HepG2 (cell line): ENCODE measurements around the gene RSBN1. TPM values are rescaled to one million over a fixed set of nuclear protein-coding genes. Genes with fewer than 3 reads are reported as not detected.

ENCODE experiments used
- ATAC-seq: fragments of 200-7000 bp; cut with Tn5 transposase; 3 replicates; pipeline ENCODE4 v1.9.1; 2020; ENCODE audit warnings: mild to moderate bottlenecking, moderate library complexity
- BruUV-seq: library from RNA; stranded (reverse); fragments of 400-500 nt; replicated peaks from 2 replicates; lab custom pipeline; 2021; lab: Mats Ljungman, UMichigan
- CTCF ChIA-PET: fragments of 300-600 bp; formaldehyde crosslinking; extraction: SDS; loops from one replicate; lab custom pipeline; 2021; ENCODE audit warnings: low total read pairs, inconsistent platforms, low intra/inter-chr PET ratio; lab: Yijun Ruan, JAX
- POLR2A ChIA-PET: fragments of 350-600 bp; sonication (Branson Sonifier 250); formaldehyde crosslinking; loops from one replicate; lab custom pipeline; 2020; ENCODE audit warnings: antibody characterized with exemption, inconsistent platforms; lab: Yijun Ruan, JAX
- DNase-seq: peaks from one replicate; pipeline ENCODE4 v3.0.0-alpha.2; 2015; ENCODE audit warnings: low spot score
- FAIRE-seq: peaks from 3 replicates; lab custom pipeline; 2011; peaks lifted over from hg19 to GRCh38; lab: Jason Lieb, UNC
- H2AFZ ChIP-seq: one replicate; pipeline ENCODE4 v1.6.1; 2011; ENCODE audit warnings: low read length, inconsistent platforms
- H3K27ac ChIP-seq: fragments of 300-600 bp; 3 replicates; pipeline ENCODE4 v1.8.0; 2011; ENCODE audit warnings: mixed run types, mild to moderate bottlenecking, mixed read lengths, low read length, inconsistent platforms; ENCODE audit not compliant: insufficient read depth; ENCODE audit errors: extremely low read length
- H3K27me3 ChIP-seq, 2 experiments: fragments of 200-600 bp in 1 of 2; 2 replicates in 1 of 2; 3 replicates in 1 of 2; pipeline versions ENCODE4 v1.6.0 to v1.8.0; 2011; ENCODE audit warnings: low read length in 2 of 2, mild to moderate bottlenecking in 2 of 2, moderate library complexity in 2 of 2, inconsistent platforms in 1 of 2; ENCODE audit not compliant: insufficient read depth in 2 of 2, control insufficient read depth in 1 of 2
- H3K36me3 ChIP-seq, 2 experiments: fragments of 200-600 bp in 1 of 2; replicated peaks in 1 of 2; 2 replicates in 1 of 2; 3 replicates in 1 of 2; pipeline versions ENCODE4 v1.5.1 to v1.8.0; 2011; ENCODE audit warnings: low read length in 2 of 2, inconsistent platforms in 1 of 2; ENCODE audit not compliant: insufficient read depth in 2 of 2, control insufficient read depth in 1 of 2
- H3K4me1 ChIP-seq: 2 replicates; pipeline ENCODE4 v1.5.1; 2012; ENCODE audit warnings: low read length, inconsistent platforms; ENCODE audit not compliant: insufficient read depth
- H3K4me2 ChIP-seq: 2 replicates; pipeline ENCODE4 v1.6.0; 2011; ENCODE audit warnings: low read depth, low read length, inconsistent platforms
- H3K4me3 ChIP-seq, 3 experiments: fragments of 200-600 bp in 1 of 3; sonication (generic), shearing (Covaris generic) in 1 of 3; replicated peaks in 1 of 3; 2 replicates each; pipeline ENCODE4 v1.5.1; 2011 to 2016; ENCODE audit warnings: low read length in 3 of 3, inconsistent platforms in 2 of 3, low read depth in 2 of 3, mild to moderate bottlenecking in 2 of 3, control low read depth in 1 of 3, mixed read lengths in 1 of 3; ENCODE audit not compliant: insufficient read depth in 1 of 3
- H3K79me2 ChIP-seq: one replicate; pipeline ENCODE4 v1.6.1; 2011; ENCODE audit warnings: low read length, inconsistent platforms; ENCODE audit not compliant: insufficient read depth
- H3K9ac ChIP-seq: 2 replicates; pipeline ENCODE4 v1.6.0; 2011; ENCODE audit warnings: mild to moderate bottlenecking, low read depth, low read length, inconsistent platforms; ENCODE audit not compliant: insufficient read depth
- H3K9me3 ChIP-seq: 2 replicates; pipeline ENCODE4 v1.5.1; 2012; ENCODE audit warnings: mild to moderate bottlenecking, low read length
- H4K20me1 ChIP-seq: 2 replicates; pipeline ENCODE4 v1.6.0; 2011; ENCODE audit warnings: inconsistent platforms, mild to moderate bottlenecking, low read length, moderate library complexity; ENCODE audit not compliant: insufficient read depth
- BRD4 ChIP-seq: sonication (generic); formaldehyde crosslinking; IDR thresholded peaks from 2 replicates; pipeline ENCODE4 v1.4.0; 2020; ENCODE audit warnings: missing genetic modification reagents
- CCAR2 ChIP-seq: fragments of 200-400 bp; formaldehyde crosslinking; optimal IDR thresholded peaks from 2 replicates; pipeline ENCODE3; 2018; ENCODE audit warnings: low read depth, mild to moderate bottlenecking, low read length, moderate library complexity
- ETV5 ChIP-seq: IDR thresholded peaks from 2 replicates; pipeline ENCODE4 v1.6.1; 2018; ENCODE audit warnings: missing biosample characterization, missing genetic modification reagents, inconsistent platforms, borderline replicate concordance
- FIP1L1 ChIP-seq: fragments of 200-400 bp; formaldehyde crosslinking; IDR thresholded peaks from 2 replicates; pipeline ENCODE4 v1.6.1; 2018; ENCODE audit warnings: low read depth, mild to moderate bottlenecking, low read length, moderate library complexity, borderline replicate concordance; ENCODE audit not compliant: insufficient read depth
- HNF4A ChIP-seq: sonication (generic); formaldehyde crosslinking; IDR thresholded peaks from 2 replicates; pipeline ENCODE4 v1.4.0; 2020; ENCODE audit warnings: missing genetic modification reagents
- NFKBIZ ChIP-seq: IDR thresholded peaks from 2 replicates; pipeline ENCODE4 v1.6.1; 2018; ENCODE audit warnings: missing genetic modification reagents, missing compliant biosample characterization
- RAD21 ChIP-seq: fragments of 450-650 bp; formaldehyde crosslinking; IDR thresholded peaks from 2 replicates; pipeline ENCODE4 v1.5.0; 2020; ENCODE audit warnings: mild to moderate bottlenecking
- RORA ChIP-seq: sonication (generic); formaldehyde crosslinking; IDR thresholded peaks from 2 replicates; pipeline ENCODE4 v1.5.0; 2020; ENCODE audit warnings: mild to moderate bottlenecking, missing genetic modification reagents, moderate library complexity
- SP2 ChIP-seq: sonication (generic); formaldehyde crosslinking; IDR thresholded peaks from 2 replicates; pipeline ENCODE4 v1.5.1; 2020; ENCODE audit warnings: mild to moderate bottlenecking, missing genetic modification reagents
- ZFP90 ChIP-seq: sonication (generic); formaldehyde crosslinking; IDR thresholded peaks from 2 replicates; pipeline ENCODE4 v1.8.0; 2022; ENCODE audit warnings: missing genetic modification reagents, mild to moderate bottlenecking, inconsistent platforms, borderline replicate concordance
- WGBS: methylation state at CpG from one replicate; pipeline ENCODE4 v1.1.6; 2017; ENCODE audit warnings: low lambda C conversion rate; 5-methylcytosine and 5-hydroxymethylcytosine counted together
- in situ Hi-C: cut with HindIII; loops from 2 replicates; pipeline ENCODE4 v1.10.0; 2017; ENCODE audit warnings: low pct_unique_long_range_greater_than_20kb; ENCODE audit not compliant: extremely low pct_ligation_motif_present
- intact Hi-C: fragments of 100-400 bp; cut with micrococcal nuclease; formaldehyde crosslinking; loops from one replicate; pipeline ENCODE4 v1.10.0; 2022; ENCODE audit not compliant: unreplicated experiment
- polyA plus RNA-seq, 8 experiments: library from polyadenylated mRNA; depleted of rRNA in 3 of 8; stranded (reverse) in 7 of 8; unstranded in 1 of 8; fragments of >200 nt; fragmentation: Illumina TruSeq in 4 of 8; extraction: Trizol in 4 of 8; gene quantifications; 2 replicates each; pipeline versions ENCODE4 v1.2.1 to v1.2.3, GENCODE V29; 2011 to 2016; ENCODE audit warnings: low read depth in 4 of 8, missing spikeins in 1 of 8, mixed read lengths in 1 of 8; ENCODE audit not compliant: insufficient read depth in 1 of 8
- total RNA-seq, 5 experiments: library from RNA; depleted of rRNA; stranded (reverse); fragments of >200 nt; fragmentation: Illumina TruSeq; extraction: Trizol; gene quantifications; 2 replicates each; pipeline ENCODE4 v1.2.3, GENCODE V29; 2016; ENCODE audit warnings: low read depth in 1 of 5
- TF ChIP-seq, protein P1 (sequence below): sonication (generic); formaldehyde crosslinking; IDR thresholded peaks from 2 replicates; pipeline ENCODE4 v1.4.0; 2020; ENCODE audit warnings: missing genetic modification reagents
- TF ChIP-seq, protein P2 (sequence below): sonication (generic); formaldehyde crosslinking; IDR thresholded peaks from 2 replicates; pipeline ENCODE4 v1.4.0; 2020; ENCODE audit warnings: missing genetic modification reagents
- TF ChIP-seq, protein P3 (sequence below): sonication (generic); formaldehyde crosslinking; IDR thresholded peaks from 2 replicates; pipeline ENCODE4 v1.4.0; 2020; ENCODE audit warnings: mild to moderate bottlenecking, low read depth, missing genetic modification reagents
- TF ChIP-seq, protein P4 (sequence below): sonication (generic); formaldehyde crosslinking; IDR thresholded peaks from 2 replicates; pipeline ENCODE4 v1.4.0; 2020; ENCODE audit warnings: missing genetic modification reagents
- TF ChIP-seq, protein P5 (sequence below): sonication (generic); formaldehyde crosslinking; IDR thresholded peaks from 2 replicates; pipeline ENCODE4 v1.8.1; 2022; ENCODE audit warnings: mild to moderate bottlenecking, missing genetic modification reagents
- TF ChIP-seq, protein P6 (sequence below): sonication (generic); formaldehyde crosslinking; IDR thresholded peaks from 2 replicates; pipeline ENCODE4 v1.8.0; 2022; ENCODE audit warnings: mild to moderate bottlenecking, missing genetic modification reagents; ENCODE audit not compliant: insufficient replicate concordance

Gene RSBN1
- total and polyA plus RNA-seq, 2 of the 13 experiments (the other 11 are each of a cell fraction or from before 2014, with no cell fraction given) = 8.3 to 10.4 TPM

DNA sequence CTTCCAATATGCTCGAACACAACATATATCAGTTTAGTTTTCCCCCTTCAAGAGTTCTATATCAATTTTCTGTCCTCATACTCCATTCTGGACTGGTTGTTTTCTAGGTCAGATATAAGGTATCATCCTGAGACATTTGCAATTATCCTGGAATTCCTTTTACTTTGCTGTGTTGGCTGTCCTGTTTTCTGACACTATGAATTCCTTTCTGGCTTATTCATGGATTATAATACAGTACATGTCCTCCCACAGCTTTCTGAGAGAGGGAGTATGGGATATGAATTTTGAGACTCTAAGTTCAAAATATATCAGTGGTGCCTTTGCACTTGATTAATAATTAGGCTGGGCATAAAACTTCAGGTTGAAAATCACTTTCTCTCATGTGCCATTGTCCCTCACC lies 64.9 kb downstream of the RSBN1 start (continued):
- TF ChIP-seq, protein P1, sequence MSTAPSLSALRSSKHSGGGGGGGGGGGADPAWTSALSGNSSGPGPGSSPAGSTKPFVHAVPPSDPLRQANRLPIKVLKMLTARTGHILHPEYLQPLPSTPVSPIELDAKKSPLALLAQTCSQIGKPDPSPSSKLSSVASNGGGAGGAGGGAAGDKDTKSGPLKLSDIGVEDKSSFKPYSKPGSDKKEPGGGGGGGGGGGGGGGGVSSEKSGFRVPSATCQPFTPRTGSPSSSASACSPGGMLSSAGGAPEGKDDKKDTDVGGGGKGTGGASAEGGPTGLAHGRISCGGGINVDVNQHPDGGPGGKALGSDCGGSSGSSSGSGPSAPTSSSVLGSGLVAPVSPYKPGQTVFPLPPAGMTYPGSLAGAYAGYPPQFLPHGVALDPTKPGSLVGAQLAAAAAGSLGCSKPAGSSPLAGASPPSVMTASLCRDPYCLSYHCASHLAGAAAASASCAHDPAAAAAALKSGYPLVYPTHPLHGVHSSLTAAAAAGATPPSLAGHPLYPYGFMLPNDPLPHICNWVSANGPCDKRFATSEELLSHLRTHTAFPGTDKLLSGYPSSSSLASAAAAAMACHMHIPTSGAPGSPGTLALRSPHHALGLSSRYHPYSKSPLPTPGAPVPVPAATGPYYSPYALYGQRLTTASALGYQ (CRISPR knock-in tag) = no peak
- TF ChIP-seq HNF4A (no peak), SP2 (CRISPR knock-in tag) (no peak), ETV5 (CRISPR knock-in tag) (no peak), NFKBIZ (CRISPR knock-in tag) (no peak), RAD21 (CRISPR knock-in tag) (no peak), ZFP90 (CRISPR knock-in tag) (no peak)
- TF ChIP-seq, protein P2, sequence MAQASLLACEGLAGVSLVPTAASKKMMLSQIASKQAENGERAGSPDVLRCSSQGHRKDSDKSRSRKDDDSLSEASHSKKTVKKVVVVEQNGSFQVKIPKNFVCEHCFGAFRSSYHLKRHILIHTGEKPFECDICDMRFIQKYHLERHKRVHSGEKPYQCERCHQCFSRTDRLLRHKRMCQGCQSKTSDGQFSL = no peak
- TF ChIP-seq, protein P3, sequence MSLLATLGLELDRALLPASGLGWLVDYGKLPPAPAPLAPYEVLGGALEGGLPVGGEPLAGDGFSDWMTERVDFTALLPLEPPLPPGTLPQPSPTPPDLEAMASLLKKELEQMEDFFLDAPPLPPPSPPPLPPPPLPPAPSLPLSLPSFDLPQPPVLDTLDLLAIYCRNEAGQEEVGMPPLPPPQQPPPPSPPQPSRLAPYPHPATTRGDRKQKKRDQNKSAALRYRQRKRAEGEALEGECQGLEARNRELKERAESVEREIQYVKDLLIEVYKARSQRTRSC (CRISPR knock-in tag) = no peak
- TF ChIP-seq, all 625 proteins: peak for 0

DNA sequence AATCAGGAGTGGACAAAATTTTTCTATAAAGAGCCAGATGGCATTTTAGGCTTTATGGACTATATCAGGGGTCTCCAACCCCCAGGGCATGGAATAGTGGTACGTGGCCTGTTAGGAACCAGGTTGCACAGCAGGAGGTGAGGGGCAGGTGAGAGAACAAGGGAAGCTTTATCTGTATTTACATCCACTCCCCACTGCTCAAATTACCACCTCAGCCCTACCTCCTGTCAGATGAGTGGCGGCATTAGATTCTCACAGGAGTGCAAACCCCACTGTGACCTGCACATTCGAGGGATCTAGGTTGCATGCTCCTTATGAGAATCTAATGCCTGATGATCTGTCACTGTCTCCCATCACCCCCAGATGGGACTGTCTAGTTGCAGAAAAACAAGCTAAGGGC lies 66.9 kb downstream of the RSBN1 start:
- POLR2A ChIA-PET = no interaction called here
- 95% methylated on average over 2 of the region's 3 CpGs for WGBS
- BruUV-seq = no TSS peak
- TF ChIP-seq, protein P4, sequence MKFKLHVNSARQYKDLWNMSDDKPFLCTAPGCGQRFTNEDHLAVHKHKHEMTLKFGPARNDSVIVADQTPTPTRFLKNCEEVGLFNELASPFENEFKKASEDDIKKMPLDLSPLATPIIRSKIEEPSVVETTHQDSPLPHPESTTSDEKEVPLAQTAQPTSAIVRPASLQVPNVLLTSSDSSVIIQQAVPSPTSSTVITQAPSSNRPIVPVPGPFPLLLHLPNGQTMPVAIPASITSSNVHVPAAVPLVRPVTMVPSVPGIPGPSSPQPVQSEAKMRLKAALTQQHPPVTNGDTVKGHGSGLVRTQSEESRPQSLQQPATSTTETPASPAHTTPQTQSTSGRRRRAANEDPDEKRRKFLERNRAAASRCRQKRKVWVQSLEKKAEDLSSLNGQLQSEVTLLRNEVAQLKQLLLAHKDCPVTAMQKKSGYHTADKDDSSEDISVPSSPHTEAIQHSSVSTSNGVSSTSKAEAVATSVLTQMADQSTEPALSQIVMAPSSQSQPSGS (CRISPR knock-in tag) = no peak
- no peak for TF ChIP-seq CCAR2
- no peak for TF ChIP-seq RORA (CRISPR knock-in tag)
- TF ChIP-seq, protein P5, sequence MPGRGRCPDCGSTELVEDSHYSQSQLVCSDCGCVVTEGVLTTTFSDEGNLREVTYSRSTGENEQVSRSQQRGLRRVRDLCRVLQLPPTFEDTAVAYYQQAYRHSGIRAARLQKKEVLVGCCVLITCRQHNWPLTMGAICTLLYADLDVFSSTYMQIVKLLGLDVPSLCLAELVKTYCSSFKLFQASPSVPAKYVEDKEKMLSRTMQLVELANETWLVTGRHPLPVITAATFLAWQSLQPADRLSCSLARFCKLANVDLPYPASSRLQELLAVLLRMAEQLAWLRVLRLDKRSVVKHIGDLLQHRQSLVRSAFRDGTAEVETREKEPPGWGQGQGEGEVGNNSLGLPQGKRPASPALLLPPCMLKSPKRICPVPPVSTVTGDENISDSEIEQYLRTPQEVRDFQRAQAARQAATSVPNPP (CRISPR knock-in tag) = no peak
- TF ChIP-seq FIP1L1 = no peak
- no peak for TF ChIP-seq BRD4 (CRISPR knock-in tag)
- TF ChIP-seq, protein P6, sequence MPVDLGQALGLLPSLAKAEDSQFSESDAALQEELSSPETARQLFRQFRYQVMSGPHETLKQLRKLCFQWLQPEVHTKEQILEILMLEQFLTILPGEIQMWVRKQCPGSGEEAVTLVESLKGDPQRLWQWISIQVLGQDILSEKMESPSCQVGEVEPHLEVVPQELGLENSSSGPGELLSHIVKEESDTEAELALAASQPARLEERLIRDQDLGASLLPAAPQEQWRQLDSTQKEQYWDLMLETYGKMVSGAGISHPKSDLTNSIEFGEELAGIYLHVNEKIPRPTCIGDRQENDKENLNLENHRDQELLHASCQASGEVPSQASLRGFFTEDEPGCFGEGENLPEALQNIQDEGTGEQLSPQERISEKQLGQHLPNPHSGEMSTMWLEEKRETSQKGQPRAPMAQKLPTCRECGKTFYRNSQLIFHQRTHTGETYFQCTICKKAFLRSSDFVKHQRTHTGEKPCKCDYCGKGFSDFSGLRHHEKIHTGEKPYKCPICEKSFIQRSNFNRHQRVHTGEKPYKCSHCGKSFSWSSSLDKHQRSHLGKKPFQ (CRISPR knock-in tag) = no peak

More for the DNA sequence above, 66.9 kb downstream of the RSBN1 start:
- Histone ChIP-seq H3K9ac (no peak overlapping the region), H3K36me3 (peaks cover 0 to 4% of the 10 kb centered on the region in 2 experiments; a peak in 1 of 5 replicates), H3K4me1 (peaks cover 10% of the 10 kb centered on the region), H3K4me3 (no peak overlapping the region), H3K27ac (no peak overlapping the region), H4K20me1 (no peaks in the 10 kb centered on the region), H2AFZ (no peak overlapping the region), H3K27me3 (no peaks in the 10 kb centered on the region), H3K79me2 (no peaks in the 10 kb centered on the region), H3K4me2 (no peak overlapping the region), H3K9me3 (no peaks in the 10 kb centered on the region)
- no peak for FAIRE-seq
- peak; percentile 5 for DNase-seq
- CTCF ChIA-PET = no interaction called here
- in situ Hi-C loops = no loop called here
- ATAC-seq = no peak; the same call in 2 of the 3 replicates
- intact Hi-C loops = no loop called here
